ENCODE results near the gene CEP63. TPM values are rescaled to one million over a fixed set of nuclear protein-coding genes. Genes with fewer than 3 reads are reported as not detected.

CEP63 gene
- total RNA-seq, 2 experiments from 2014 or later, result 13.2 to 15.1 TPM

- DNase-seq (no peak), ATAC-seq (ENCODE audit: poor library complexity) (no peak)
- peaks cover 59% of the 10 kb centered on the region for H3K36me3 ChIP-seq (ENCODE audit: insufficient read depth, low read length)
- POLR2A ChIA-PET, result no interaction called here
- Mint-ChIP-seq H3K27ac (no peak overlapping the region), H3K4me3 (no peak overlapping the region), H3K4me1 (ENCODE audit: low read depth) (peaks cover 40% of the 10 kb centered on the region), H3K36me3 (ENCODE audit: low read depth) (peaks cover 90% of the 10 kb centered on the region), H3K27me3 (no peaks in the 10 kb centered on the region), H3K9me3 (no peaks in the 10 kb centered on the region)
- H3K27me3 ChIP-seq (ENCODE audit: control insufficient read depth in 1 of 2, insufficient read depth in 2 of 2, low read length in 2 of 2), result no peaks in the 10 kb centered on the region
- peaks cover 22% of the 10 kb centered on the region for H3K4me1 ChIP-seq (ENCODE audit: insufficient read depth, low read length)
- no peak overlapping the region for H3K4me3 ChIP-seq (ENCODE audit: low read length)
- intact Hi-C loops (cut with DNase I, micrococcal nuclease), result loop anchor here in 1 of 2 experiments (5.0 kb wide), 1 partner anchor 679 kb away; no protein-coding TSS in a partner anchor
- no peak overlapping the region for H3K27ac ChIP-seq (ENCODE audit: low read depth in 1 of 2, low read length in 2 of 2)
- no peaks in the 10 kb centered on the region for H3K9me3 ChIP-seq (ENCODE audit: control insufficient read depth in 1 of 2, insufficient read depth in 1 of 2, low read length in 2 of 2)
- CTCF ChIA-PET, result interaction anchor here (2.0 kb wide), 1 partner anchor 269 kb away, joined by 10 read pairs; no protein-coding TSS in a partner anchor
- TF ChIP-seq CTCF (IDR thresholded peaks at IDR 0.05), result no peak
Observed at GRCh38 chr3:134481166-134481565, 4.7 kb upstream of the CEP63 start.

DNA sequence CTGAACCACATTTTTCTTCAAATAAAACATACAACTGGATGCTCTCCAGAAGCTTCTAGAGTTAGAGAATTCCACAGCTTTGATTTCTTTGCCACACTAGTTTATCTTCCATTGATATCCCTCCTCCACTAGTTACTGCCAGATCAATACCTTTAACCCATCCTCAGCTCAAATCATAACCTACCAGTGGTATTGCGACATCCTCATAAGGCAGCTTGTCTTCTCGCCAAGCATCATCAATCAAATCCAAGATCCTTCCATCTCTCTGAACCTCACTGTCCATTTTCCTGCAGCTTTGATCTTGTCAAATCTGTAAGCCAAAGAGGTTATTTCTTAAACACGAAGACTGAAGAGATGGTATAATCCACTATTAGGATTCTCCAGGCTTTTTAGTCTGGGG, 3.2 kb upstream of the CEP63 start:
- ATAC-seq (ENCODE audit: poor library complexity) (no peak), DNase-seq (no peak)
- no peaks in the 10 kb centered on the region for H3K27me3 ChIP-seq (ENCODE audit: control insufficient read depth in 1 of 2, insufficient read depth in 2 of 2, low read length in 2 of 2)
- no peak overlapping the region for H3K27ac ChIP-seq (ENCODE audit: low read depth in 1 of 2, low read length in 2 of 2)
- ChIA-PET POLR2A (interaction anchor here (1.3 kb wide), 1 partner anchor 909 kb away, joined by 3 read pairs; no protein-coding TSS in a partner anchor), CTCF (interaction anchor here (0.6 kb wide), 1 partner anchor 9 kb away, joined by 3 read pairs; no protein-coding TSS in a partner anchor)
- H3K4me3 ChIP-seq (ENCODE audit: low read length), result no peak overlapping the region
- H3K9me3 ChIP-seq (ENCODE audit: control insufficient read depth in 1 of 2, insufficient read depth in 1 of 2, low read length in 2 of 2), result no peaks in the 10 kb centered on the region
- H3K36me3 Mint-ChIP-seq (ENCODE audit: low read depth), result peaks cover 78% of the 10 kb centered on the region
- peaks cover 45% of the 10 kb centered on the region for H3K36me3 ChIP-seq (ENCODE audit: insufficient read depth, low read length)
- peak overlapping the region; percentile 5 for H3K4me3 Mint-ChIP-seq
- peak overlapping the region; percentile 74 for H3K27ac Mint-ChIP-seq
- no peaks in the 10 kb centered on the region for H3K9me3 Mint-ChIP-seq
- intact Hi-C loops (cut with DNase I, micrococcal nuclease), result loop anchor here in 1 of 2 experiments (5.0 kb wide), 1 partner anchor 680 kb away; no protein-coding TSS in a partner anchor
- peaks cover 26% of the 10 kb centered on the region for H3K4me1 ChIP-seq (ENCODE audit: insufficient read depth, low read length)
- no peak for TF ChIP-seq CTCF (IDR thresholded peaks at IDR 0.05)
- H3K27me3 Mint-ChIP-seq, result no peaks in the 10 kb centered on the region
- peaks cover 52% of the 10 kb centered on the region for H3K4me1 Mint-ChIP-seq (ENCODE audit: low read depth)

- intact Hi-C loops (cut with DNase I, micrococcal nuclease), result loop anchor here in 1 of 2 experiments (5.0 kb wide), 1 partner anchor 681 kb away; no protein-coding TSS in a partner anchor
- Mint-ChIP-seq H3K9me3 (no peaks in the 10 kb centered on the region), H3K4me1 (ENCODE audit: low read depth) (peaks cover 59% of the 10 kb centered on the region), H3K27ac (peak overlapping the region; percentile 74), H3K4me3 (peak overlapping the region; percentile 64), H3K27me3 (no peaks in the 10 kb centered on the region), H3K36me3 (ENCODE audit: low read depth) (peaks cover 71% of the 10 kb centered on the region)
- Histone ChIP-seq H3K9me3 (ENCODE audit: control insufficient read depth in 1 of 2, insufficient read depth in 1 of 2, low read length in 2 of 2) (no peaks in the 10 kb centered on the region), H3K27ac (ENCODE audit: low read depth in 1 of 2, low read length in 2 of 2) (no peak overlapping the region), H3K27me3 (ENCODE audit: control insufficient read depth in 1 of 2, insufficient read depth in 2 of 2, low read length in 2 of 2) (no peaks in the 10 kb centered on the region), H3K4me1 (ENCODE audit: insufficient read depth, low read length) (peaks cover 29% of the 10 kb centered on the region), H3K36me3 (ENCODE audit: insufficient read depth, low read length) (peaks cover 37% of the 10 kb centered on the region), H3K4me3 (ENCODE audit: low read length) (no peak overlapping the region)
- no peak for TF ChIP-seq CTCF (IDR thresholded peaks at IDR 0.05)
- DNase-seq (peak in 2 of 14 experiments; percentile 26 to 28), ATAC-seq (ENCODE audit: poor library complexity) (no peak)
- ChIA-PET CTCF (interaction anchor here (0.6 to 2.9 kb wide), 3 partner anchors 10 to 271 kb away, joined by 3 to 11 read pairs (median 5); no protein-coding TSS in a partner anchor), POLR2A (interaction anchor here (0.7 to 1.3 kb wide), 2 partner anchors 234 to 910 kb away, joined by 3 read pairs; no protein-coding TSS in a partner anchor)
Observed at GRCh38 chr3:134483195-134483900, 2.5 kb upstream of the CEP63 start.

Measured in CD4-positive, alpha-beta T cell (primary cell).